ENCODE measurements around the gene GPR155.

DNA sequence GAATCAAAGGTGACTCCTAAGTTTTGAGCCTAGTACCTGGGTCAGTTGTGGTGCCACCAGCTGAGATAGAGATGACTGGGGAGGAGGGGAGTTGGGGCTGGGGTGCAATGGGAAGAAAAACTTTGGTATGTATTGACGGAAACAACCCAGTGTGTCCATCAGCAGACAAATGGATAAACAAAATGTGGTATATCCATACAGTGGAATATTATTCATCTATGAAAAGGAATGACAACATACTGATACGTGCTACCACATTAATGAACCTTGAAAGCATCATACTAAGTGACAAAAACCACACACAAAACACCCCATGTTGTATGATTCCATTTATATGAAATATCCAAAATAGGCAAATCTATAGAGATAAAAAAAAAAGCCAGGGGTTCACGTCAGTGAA is 41.1 kb upstream of the GPR155 start:
- TF ChIP-seq, protein P1, sequence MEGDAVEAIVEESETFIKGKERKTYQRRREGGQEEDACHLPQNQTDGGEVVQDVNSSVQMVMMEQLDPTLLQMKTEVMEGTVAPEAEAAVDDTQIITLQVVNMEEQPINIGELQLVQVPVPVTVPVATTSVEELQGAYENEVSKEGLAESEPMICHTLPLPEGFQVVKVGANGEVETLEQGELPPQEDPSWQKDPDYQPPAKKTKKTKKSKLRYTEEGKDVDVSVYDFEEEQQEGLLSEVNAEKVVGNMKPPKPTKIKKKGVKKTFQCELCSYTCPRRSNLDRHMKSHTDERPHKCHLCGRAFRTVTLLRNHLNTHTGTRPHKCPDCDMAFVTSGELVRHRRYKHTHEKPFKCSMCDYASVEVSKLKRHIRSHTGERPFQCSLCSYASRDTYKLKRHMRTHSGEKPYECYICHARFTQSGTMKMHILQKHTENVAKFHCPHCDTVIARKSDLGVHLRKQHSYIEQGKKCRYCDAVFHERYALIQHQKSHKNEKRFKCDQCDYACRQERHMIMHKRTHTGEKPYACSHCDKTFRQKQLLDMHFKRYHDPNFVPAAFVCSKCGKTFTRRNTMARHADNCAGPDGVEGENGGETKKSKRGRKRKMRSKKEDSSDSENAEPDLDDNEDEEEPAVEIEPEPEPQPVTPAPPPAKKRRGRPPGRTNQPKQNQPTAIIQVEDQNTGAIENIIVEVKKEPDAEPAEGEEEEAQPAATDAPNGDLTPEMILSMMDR (IDR thresholded peaks at IDR 0.05), result no peak
- TF ChIP-seq POLR2A (IDR thresholded peaks at IDR 0.05), result no peak
- no peak for TF ChIP-seq EP300 (IDR thresholded peaks at IDR 0.05)

Data from suprapubic skin (tissue), 3 donors.